ENCODE data around the gene MCM3.

GRCh38 chr6:52261229-52261628, 23.3 kb downstream of the MCM3 start:
- TF ChIP-seq POLR2A (IDR thresholded peaks at IDR 0.05) (no peak), CTCF (IDR thresholded peaks at IDR 0.05) (no peak)

Data from testis (tissue), 2 donors.